HG02678 (cell line): ENCODE measurements around the gene LAMB1.
A peak's percentile ranks its signal among the peaks of the same experiment; 100 is the strongest.

Experiments used
- ATAC-seq: cut with Tn5 transposase; IDR thresholded peaks from one replicate; pipeline ENCODE4 v1.9.1; 2021; ENCODE audit warnings: mild to moderate bottlenecking, moderate library complexity; ENCODE audit not compliant: unreplicated experiment

LAMB1 gene

DNA sequence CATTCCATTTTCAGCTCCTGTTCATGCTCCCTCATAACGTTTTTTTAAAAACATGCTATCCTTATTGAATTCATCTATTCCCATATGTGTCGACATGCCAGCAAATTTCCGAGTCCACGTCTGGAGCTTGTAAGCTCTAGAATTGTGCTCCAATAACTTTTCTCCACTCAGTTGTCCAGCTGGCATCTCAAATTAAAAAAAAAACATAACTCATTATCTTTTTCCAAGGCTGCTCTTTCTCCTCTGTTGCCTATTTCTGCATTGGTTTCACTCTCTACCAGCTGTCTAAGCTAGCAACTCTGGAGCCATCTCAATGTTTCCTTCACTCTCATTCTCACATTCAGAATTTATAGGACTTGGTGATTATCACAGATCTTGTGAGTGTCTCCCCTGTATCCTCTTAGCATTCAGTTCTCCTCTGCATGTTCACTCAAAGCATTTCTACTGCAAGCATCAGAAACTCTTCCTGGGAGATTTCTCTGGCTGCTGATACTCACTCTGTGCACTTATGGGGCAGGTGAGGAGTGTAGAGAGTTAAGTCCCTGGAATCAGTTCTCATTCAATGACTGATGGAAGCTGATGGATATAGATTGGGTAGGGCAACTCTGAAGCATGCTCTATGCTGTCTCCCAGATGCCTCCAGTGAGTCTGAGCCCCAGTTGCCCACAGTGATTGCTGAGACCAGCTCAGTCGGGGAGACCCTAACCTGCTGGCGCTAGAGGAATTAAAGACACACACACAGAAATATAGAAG, 118.7 kb downstream of the LAMB1 start:
- no peak for ATAC-seq

DNA sequence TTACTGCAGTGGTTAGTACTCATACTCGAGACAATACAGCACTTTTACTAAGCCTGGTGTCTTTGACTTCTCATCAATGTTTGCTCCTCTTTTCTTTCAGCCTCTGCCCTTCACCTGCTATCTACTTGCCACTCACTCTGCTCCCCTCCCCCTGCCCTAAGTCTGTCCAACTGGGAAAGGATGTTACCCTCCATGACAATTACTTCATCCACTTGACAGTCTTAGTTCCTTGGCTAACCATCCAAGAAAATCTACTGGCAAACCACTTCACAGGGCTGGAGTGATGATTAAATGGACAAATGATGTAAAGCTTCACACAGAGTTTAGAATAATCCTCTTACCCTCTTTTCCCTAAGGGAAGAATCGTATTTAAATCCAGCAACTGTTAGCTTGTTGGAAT, 120.2 kb downstream of the LAMB1 start:
- no peak for ATAC-seq

DNA sequence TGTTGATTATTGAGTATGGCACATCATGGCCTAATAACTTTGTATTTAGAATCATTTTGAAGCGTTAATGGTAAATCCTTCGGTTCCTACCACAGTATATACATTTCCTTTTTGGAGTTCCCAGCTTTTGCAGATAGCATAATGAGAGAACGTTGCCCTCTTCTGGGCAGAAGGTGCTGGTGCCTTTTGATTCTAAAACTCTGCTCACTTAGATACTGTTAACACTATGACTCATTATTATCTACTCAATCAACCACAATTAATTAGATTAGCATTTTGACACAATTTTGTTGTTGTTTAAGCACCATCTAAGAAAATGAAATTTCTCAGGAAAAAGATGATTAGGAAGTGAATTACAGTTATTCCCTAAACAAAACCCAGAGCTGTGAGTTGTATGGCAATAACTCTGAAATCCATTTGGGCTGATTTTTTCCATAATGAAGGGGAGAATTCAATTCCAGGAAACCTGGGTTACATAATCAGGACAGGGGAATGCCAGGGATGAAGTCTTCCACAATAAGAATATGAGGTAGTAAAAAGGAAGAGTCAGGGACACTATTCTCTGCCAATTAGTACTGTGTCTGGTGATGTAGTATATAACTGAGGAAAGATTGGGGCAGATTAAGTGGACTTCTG, 123.4 kb downstream of the LAMB1 start:
- peak; percentile 75 for ATAC-seq

DNA sequence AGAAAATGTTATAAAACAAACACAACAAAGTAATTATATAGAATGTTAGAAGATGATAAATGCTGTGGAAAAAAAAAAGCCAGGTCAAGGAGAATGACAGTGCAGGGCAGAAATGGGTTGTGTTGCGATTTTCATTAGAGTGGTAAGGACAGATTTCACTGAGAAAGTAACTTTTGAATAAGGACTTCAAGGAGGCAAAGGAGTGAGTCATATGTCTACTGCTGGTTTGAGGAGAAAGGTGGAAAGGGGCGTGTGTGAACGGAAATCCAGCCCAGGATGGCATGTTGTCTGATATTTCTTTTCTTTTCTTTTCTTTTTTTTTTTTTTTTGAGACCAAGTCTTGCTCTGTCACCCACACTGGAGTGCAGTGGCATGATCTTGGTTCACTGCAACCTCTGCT, 124.3 kb downstream of the LAMB1 start:
- no peak for ATAC-seq

DNA sequence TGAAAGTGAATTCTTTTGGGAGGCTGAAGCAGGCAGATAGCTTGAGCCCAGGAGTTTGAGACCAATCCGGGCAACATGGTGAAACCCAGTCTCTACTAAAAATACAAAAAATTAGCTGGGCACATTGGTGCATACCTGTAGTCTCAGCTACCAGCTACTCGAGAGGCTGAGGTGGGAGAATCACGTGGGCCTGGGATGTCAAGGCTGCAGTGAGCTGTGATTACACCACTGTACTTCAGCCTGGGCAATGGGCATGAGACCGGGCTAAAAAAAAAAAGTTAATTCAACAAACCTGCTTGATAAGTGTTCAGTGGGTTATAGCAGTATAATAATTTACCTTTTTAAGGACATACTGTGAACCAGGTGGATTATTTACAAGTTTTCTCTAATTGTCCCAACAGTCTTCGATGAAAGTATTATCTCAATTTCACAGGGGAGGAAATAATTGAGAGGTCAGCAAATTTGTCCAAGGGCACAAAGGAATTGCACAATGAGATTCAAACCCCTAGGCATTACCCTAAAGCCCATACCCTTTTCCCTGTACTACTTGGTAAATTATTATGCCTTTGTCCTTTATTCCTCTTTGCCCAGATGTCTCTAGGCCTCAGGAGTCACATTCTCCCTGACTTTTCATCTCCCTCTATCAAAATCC, 125.1 kb downstream of the LAMB1 start:
- no peak for ATAC-seq

DNA sequence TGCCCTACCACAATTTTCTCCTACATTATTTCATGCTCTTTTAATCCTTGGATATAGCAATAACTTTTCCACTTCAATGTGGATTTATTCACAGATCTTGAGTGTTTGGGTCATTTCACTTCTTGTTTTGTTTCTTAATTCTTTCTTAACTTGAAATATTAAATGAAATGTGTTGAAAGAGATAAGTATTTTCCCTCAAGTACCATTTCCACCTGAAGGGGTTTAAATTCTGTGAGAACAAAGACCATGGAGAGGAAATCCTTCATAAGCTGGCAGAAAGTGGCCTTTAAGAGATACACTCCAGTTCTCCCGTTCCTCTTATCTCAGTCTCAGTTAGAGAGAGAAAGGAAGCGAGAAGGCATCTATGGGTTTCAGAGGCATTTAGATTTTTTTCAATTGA, 126.0 kb downstream of the LAMB1 start:
- no peak for ATAC-seq

DNA sequence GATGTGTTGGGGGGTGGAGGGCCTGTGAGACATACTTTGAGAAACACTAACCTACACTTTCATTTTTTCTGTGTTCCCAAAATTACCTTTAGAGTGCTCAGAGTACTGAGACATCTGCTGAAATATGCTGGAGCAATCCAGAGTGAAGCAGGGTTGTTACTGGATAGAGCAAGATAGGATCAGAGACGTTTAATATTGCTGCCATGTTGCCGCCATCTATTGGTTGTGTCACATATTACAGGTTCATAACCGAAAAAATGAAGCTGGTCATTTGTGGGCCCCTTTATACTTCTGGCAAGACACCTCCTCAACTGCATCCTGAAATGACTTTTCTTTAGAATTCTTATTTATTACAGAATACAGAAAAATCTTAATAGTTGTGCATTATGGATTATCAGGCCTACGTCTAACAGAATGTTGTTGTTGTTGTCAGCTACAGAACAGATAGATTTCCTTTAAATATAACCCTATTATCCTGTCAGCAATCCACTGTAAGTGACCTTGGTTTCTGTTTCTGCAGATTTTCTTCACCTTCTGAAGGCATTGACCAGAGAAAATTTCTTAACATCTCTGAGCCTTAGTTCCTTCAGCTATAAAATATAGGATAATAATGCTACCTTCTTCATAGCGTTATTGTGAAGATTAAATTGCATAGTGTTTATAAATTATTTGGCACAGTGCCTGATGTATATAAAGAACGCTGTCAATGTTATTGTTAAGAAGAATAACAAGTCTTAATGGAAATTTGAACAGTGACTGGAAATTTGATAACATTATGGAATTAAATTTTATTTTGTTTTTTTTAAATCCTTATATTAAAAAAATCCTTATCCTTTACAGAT, 128.1 kb downstream of the LAMB1 start:
- ATAC-seq: peak; percentile 81

DNA sequence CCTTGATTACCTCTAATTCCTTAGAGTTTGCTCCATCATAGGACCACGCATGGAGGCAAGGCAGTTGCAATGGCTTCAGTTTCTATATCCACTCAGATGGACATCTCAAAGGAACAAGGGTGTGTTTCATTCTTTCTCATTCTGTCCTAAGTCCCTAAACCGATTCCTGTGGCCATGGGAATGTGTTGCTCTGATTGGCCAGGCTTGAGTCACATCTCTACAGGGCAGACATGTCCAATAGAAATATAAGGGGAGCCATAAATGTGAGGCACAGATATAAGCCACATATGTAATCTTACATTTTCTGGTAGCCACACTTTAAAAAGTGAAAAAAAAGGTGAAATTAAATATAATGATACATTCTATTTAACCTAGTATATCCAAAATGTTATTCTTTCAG, 128.8 kb downstream of the LAMB1 start:
- ATAC-seq: no peak
